H1 (cell line): ENCODE results near the gene SLC2A11. TPM values are rescaled to one million over a fixed set of nuclear protein-coding genes. Genes with fewer than 3 reads are reported as not detected.

Experiments
- CTCF ChIA-PET: fragments of 300-600 bp; sonication (Branson Sonifier 250); formaldehyde crosslinking; loops from one replicate; lab custom pipeline; 2021; ENCODE audit not compliant: partially characterized antibody; lab: Charles Lee
- POLR2A ChIA-PET: fragments of 300-600 bp; sonication (Branson Sonifier 250); formaldehyde crosslinking; loops from one replicate; lab custom pipeline; 2021; ENCODE audit warnings: inconsistent platforms; ENCODE audit not compliant: partially characterized antibody; lab: Charles Lee
- DNase-seq, 2 experiments: peaks; one replicate each; pipeline versions ENCODE4 v3.0.0 to v3.0.0-alpha.2; 2010 to 2022; ENCODE audit warnings: low spot score in 2 of 2, low read depth in 1 of 2, mixed read lengths in 1 of 2
- FAIRE-seq: peaks from 2 replicates; lab custom pipeline; 2011; peaks lifted over from hg19 to GRCh38; lab: Jason Lieb, UNC
- H2AFZ ChIP-seq: 2 replicates; pipeline ENCODE4 v1.8.1; 2012; ENCODE audit warnings: low read length, inconsistent platforms
- H2AK5ac ChIP-seq: 2 replicates; pipeline ENCODE4 v1.6.1; 2013; ENCODE audit warnings: low read depth, low read length
- H2BK120ac ChIP-seq: replicated peaks from 2 replicates; pipeline ENCODE3; 2013; ENCODE audit warnings: low read depth, low read length, inconsistent platforms
- H2BK12ac ChIP-seq: 2 replicates; pipeline ENCODE4 v1.6.1; 2013; ENCODE audit warnings: low read depth, low read length
- H2BK15ac ChIP-seq: 2 replicates; pipeline ENCODE4 v1.6.1; 2013; ENCODE audit warnings: low read length
- H2BK20ac ChIP-seq: 2 replicates; pipeline ENCODE4 v1.6.1; 2013; ENCODE audit warnings: low read length
- H2BK5ac ChIP-seq: 2 replicates; pipeline ENCODE4 v1.6.1; 2013; ENCODE audit warnings: low read depth, low read length
- H3K14ac ChIP-seq: 2 replicates; pipeline ENCODE4 v1.6.1; 2013; ENCODE audit warnings: inconsistent platforms; ENCODE audit not compliant: insufficient read length
- H3K18ac ChIP-seq: 2 replicates; pipeline ENCODE4 v1.6.1; 2013; ENCODE audit warnings: low read length; ENCODE audit errors: extremely low read depth
- H3K23ac ChIP-seq: 2 replicates; pipeline ENCODE4 v1.6.1; 2013; ENCODE audit warnings: inconsistent platforms; ENCODE audit not compliant: insufficient read length
- H3K23me2 ChIP-seq: 2 replicates; pipeline ENCODE4 v1.6.1; 2013; ENCODE audit warnings: low read depth, low read length
- H3K27ac ChIP-seq: 2 replicates; pipeline ENCODE4 v1.6.1; 2011; ENCODE audit warnings: low read depth, low read length, inconsistent platforms
- H3K27me3 ChIP-seq, 4 experiments: replicated peaks in 1 of 4; 1 replicate in 1 of 4; 2 replicates in 3 of 4; pipeline versions ENCODE4 v1.6.1 to v1.8.1; 2011 to 2013; ENCODE audit warnings: low read length in 3 of 4, mild to moderate bottlenecking in 3 of 4, inconsistent platforms in 2 of 4, mixed read lengths in 2 of 4, moderate library complexity in 1 of 4; ENCODE audit not compliant: control insufficient read depth in 3 of 4, insufficient read depth in 3 of 4; ENCODE audit errors: extremely low read depth in 1 of 4
- H3K36me3 ChIP-seq, 4 experiments: 2 replicates each; pipeline versions ENCODE4 v1.6.1 to v1.8.1; 2011 to 2013; ENCODE audit warnings: mild to moderate bottlenecking in 4 of 4, low read length in 3 of 4, moderate library complexity in 2 of 4, control low read depth in 1 of 4, inconsistent platforms in 1 of 4; ENCODE audit not compliant: insufficient read depth in 4 of 4, control insufficient read depth in 2 of 4
- H3K4ac ChIP-seq: replicated peaks from 2 replicates; pipeline ENCODE3; 2013; ENCODE audit warnings: low read length, low read depth, mixed read lengths, inconsistent platforms; ENCODE audit not compliant: insufficient read length
- H3K4me1 ChIP-seq, 4 experiments: replicated peaks in 1 of 4; 1 replicate in 1 of 4; 2 replicates in 3 of 4; pipeline versions ENCODE4 v1.6.1 to v1.8.1; 2011 to 2013; ENCODE audit warnings: low read length in 3 of 4, inconsistent platforms in 2 of 4, mixed read lengths in 1 of 4; ENCODE audit not compliant: insufficient read depth in 4 of 4, control insufficient read depth in 3 of 4
- H3K4me2 ChIP-seq, 2 experiments: 2 replicates each; pipeline versions ENCODE4 v1.6.1 to v1.8.1; 2011 to 2013; ENCODE audit warnings: low read depth in 2 of 2, low read length in 2 of 2, control low read depth in 1 of 2, inconsistent platforms in 1 of 2, mild to moderate bottlenecking in 1 of 2; ENCODE audit not compliant: insufficient read depth in 1 of 2
- H3K4me3 ChIP-seq, 4 experiments: fragments of 200-600, 300-600 bp in 1 of 4; sonication (generic), shearing (Covaris generic), sonication (Bioruptor Twin) in 1 of 4; 2 replicates each; pipeline versions ENCODE4 v1.5.1 to v1.8.1; 2011 to 2016; ENCODE audit warnings: low read length in 4 of 4, low read depth in 3 of 4, control low read depth in 2 of 4, inconsistent platforms in 2 of 4, mild to moderate bottlenecking in 2 of 4, mixed read lengths in 1 of 4, moderate library complexity in 1 of 4; ENCODE audit not compliant: insufficient read depth in 2 of 4; ENCODE audit errors: extremely low read depth in 1 of 4
- H3K56ac ChIP-seq: replicated peaks from 2 replicates; pipeline ENCODE3; 2013; ENCODE audit warnings: low read depth, mild to moderate bottlenecking, mixed read lengths, low read length, inconsistent platforms; ENCODE audit not compliant: insufficient read length
- H3K79me1 ChIP-seq: 2 replicates; pipeline ENCODE4 v1.6.1; 2013; ENCODE audit warnings: low read depth, low read length, control low read depth
- H3K79me2 ChIP-seq, 2 experiments: 2 replicates each; pipeline versions ENCODE4 v1.6.1 to v1.8.1; 2012 to 2013; ENCODE audit warnings: low read length in 2 of 2, mild to moderate bottlenecking in 2 of 2, inconsistent platforms in 1 of 2; ENCODE audit not compliant: insufficient read depth in 2 of 2, control insufficient read depth in 1 of 2
- H3K9ac ChIP-seq, 4 experiments: replicated peaks in 1 of 4; 1 replicate in 1 of 4; 2 replicates in 3 of 4; pipeline versions ENCODE4 v1.6.1 to v1.8.1; 2011 to 2013; ENCODE audit warnings: low read depth in 3 of 4, low read length in 3 of 4, control low read depth in 2 of 4, mild to moderate bottlenecking in 2 of 4, moderate library complexity in 2 of 4, inconsistent platforms in 1 of 4; ENCODE audit errors: extremely low read depth in 1 of 4
- H3K9me3 ChIP-seq, 2 experiments: 2 replicates each; pipeline versions ENCODE4 v1.6.1 to v1.8.1; 2012 to 2013; ENCODE audit warnings: mild to moderate bottlenecking in 2 of 2, moderate library complexity in 2 of 2, control low read depth in 1 of 2, inconsistent platforms in 1 of 2, low read depth in 1 of 2, low read length in 1 of 2, mixed read lengths in 1 of 2; ENCODE audit not compliant: insufficient read depth in 2 of 2
- H4K20me1 ChIP-seq, 2 experiments: replicated peaks in 1 of 2; 2 replicates each; pipeline versions ENCODE3 to v1.8.1; 2011 to 2013; ENCODE audit warnings: inconsistent platforms in 2 of 2, low read length in 2 of 2, mild to moderate bottlenecking in 1 of 2; ENCODE audit not compliant: insufficient read depth in 2 of 2, control insufficient read depth in 1 of 2
- H4K5ac ChIP-seq: 2 replicates; pipeline ENCODE4 v1.6.1; 2013; ENCODE audit warnings: low read length, low read depth, mixed read lengths, inconsistent platforms; ENCODE audit not compliant: insufficient read length
- H4K8ac ChIP-seq: 2 replicates; pipeline ENCODE4 v1.8.0; 2013; ENCODE audit warnings: mild to moderate bottlenecking, moderate library complexity, low read length, inconsistent platforms; ENCODE audit not compliant: insufficient read depth; ENCODE audit errors: extremely low read depth
- H4K91ac ChIP-seq: replicated peaks from 2 replicates; pipeline ENCODE3; 2013; ENCODE audit warnings: low read length, mixed read lengths, inconsistent platforms; ENCODE audit not compliant: insufficient read length
- TCF12 ChIP-seq: IDR thresholded peaks from 2 replicates; pipeline ENCODE4 v1.6.1; 2011; ENCODE audit warnings: low read depth, mild to moderate bottlenecking, low read length
- WGBS, 2 experiments: shearing (Covaris generic) in 1 of 2; methylation state at CpG; one replicate each; pipeline versions ENCODE4 v1.1.6 to v1.1.7; 2013 to 2015; ENCODE audit warnings: low lambda C conversion rate in 2 of 2, mixed read lengths in 2 of 2, inconsistent platforms in 1 of 2, low coverage in 1 of 2, missing lambda C conversion rate in 1 of 2; ENCODE audit not compliant: insufficient replicate concordance in 2 of 2, insufficient coverage in 1 of 2, insufficient read length in 1 of 2; ENCODE audit errors: extremely low coverage in 1 of 2, missing lambda C conversion rate in 1 of 2; 5-methylcytosine and 5-hydroxymethylcytosine counted together
- polyA plus RNA-seq, 7 experiments: library from polyadenylated mRNA; depleted of rRNA in 3 of 7; stranded (reverse) in 5 of 7; unstranded in 2 of 7; fragments of >200 nt in 5 of 7; fragments of 200-250 nt in 2 of 7; gene quantifications; 1 replicate in 5 of 7; 2 replicates in 1 of 7; 4 replicates in 1 of 7; pipeline versions ENCODE4 v1.2.1 to v1.2.3, GENCODE V29; 2011 to 2013; ENCODE audit warnings: missing spikeins in 2 of 7, mixed read lengths in 2 of 7
- total RNA-seq: library from RNA; stranded (reverse); fragmentation: NEBNext Ultra II Directional; extraction: Animal tissue kit (Norgen Biotek cat#: 25700); gene quantifications from 2 replicates; pipeline ENCODE4 v1.2.1, GENCODE V29; 2021

Gene SLC2A11
- total and polyA plus RNA-seq, 2 of the 8 experiments (the other 6 are each of a cell fraction or from before 2014, with no cell fraction given) = 10.7 to 12.5 TPM

GRCh38 chr22:23892130-23892529 lies 34.5 kb downstream of the SLC2A11 start:
- Histone ChIP-seq H3K4me3 (no peak overlapping the region), H3K23ac (no peak overlapping the region), H3K27ac (no peak overlapping the region), H2AFZ (no peak overlapping the region), H2BK5ac (no peak overlapping the region), H3K4me2 (no peak overlapping the region), H3K14ac (no peak overlapping the region), H2AK5ac (no peak overlapping the region), H3K9me3 (peaks cover 7 to 9% of the 10 kb centered on the region in 2 experiments; a peak in 2 of 4 replicates), H2BK120ac (no peak overlapping the region), H3K9ac (no peak overlapping the region), H3K23me2 (peaks cover 6% of the 10 kb centered on the region), H3K4ac (no peak overlapping the region), H4K5ac (no peak overlapping the region), H4K91ac (no peak overlapping the region), H4K20me1 (peaks cover 2 to 9% of the 10 kb centered on the region in 2 experiments), H2BK20ac (no peak overlapping the region), H3K18ac (no peak overlapping the region), H3K4me1 (peaks cover 8 to 27% (median 16%) of the 10 kb centered on the region in 4 experiments), H3K79me1 (no peaks in the 10 kb centered on the region; the same call in none of the 2 replicates), H2BK15ac (no peak overlapping the region), H3K79me2 (peaks cover 0 to 7% of the 10 kb centered on the region in 2 experiments; a peak in 1 of 4 replicates), H2BK12ac (no peak overlapping the region), H3K27me3 (peaks cover 0 to 3% (median 1%) of the 10 kb centered on the region in 4 experiments; a peak in 2 of 7 replicates), H4K8ac (no peak overlapping the region), H3K36me3 (peaks cover 11 to 16% (median 15%) of the 10 kb centered on the region in 4 experiments), H3K56ac (no peak overlapping the region)
- CTCF ChIA-PET = interaction anchor here (0.7 to 3.1 kb wide), 6 partner anchors 9 to 31 kb away, joined by 3 to 19 read pairs (median 4); no protein-coding TSS in a partner anchor
- POLR2A ChIA-PET = no interaction called here
- FAIRE-seq (no peak), DNase-seq (no peak)
- TF ChIP-seq TCF12 = no peak
- WGBS, 2 experiments = 85% methylated on average over 2 of the region's 2 CpGs; no CpG with 5 or more reads in 1 of the 2 experiments
